ENCODE results near the gene NXF3. TPM values are rescaled to one million over a fixed set of nuclear protein-coding genes. Genes with fewer than 3 reads are reported as not detected.
"Not testable (repeated sequence)": the region's sequence is repeated elsewhere in the genome, so short reads cannot be mapped to it uniquely, and the experiment has no call there.

Gene NXF3
- total RNA-seq, 1 donor, result not detected

- H3K4me3 ChIP-seq (ENCODE audit: low read depth, low read length), result peak within 1 kb of the TSS; percentile 18
- TF ChIP-seq CTCF (IDR thresholded peaks at IDR 0.05; ENCODE audit: insufficient read depth, low read depth, low read length), result no peak
- peak; percentile 9 for DNase-seq (ENCODE audit: low read depth)
Measured at GRCh38 chrX:103063918-103064434, 29.0 kb downstream of the NXF3 start, which contains the start of gene BEX1. Gene BEX1, minus strand, starts transcription at chrX:103064171. Its CDS starts 897 bp downstream, at chrX:103063274.

- peak; percentile 9 for DNase-seq (ENCODE audit: low read depth)
- H3K4me3 ChIP-seq (ENCODE audit: low read depth, low read length), result peak overlapping the region; percentile 18
Measured at GRCh38 chrX:103063191-103063845, 29.6 kb downstream of the NXF3 start.

GRCh38 chrX:103061486-103061885 lies 31.5 kb downstream of the NXF3 start:
- TF ChIP-seq CTCF (IDR thresholded peaks at IDR 0.05; ENCODE audit: insufficient read depth, low read depth, low read length), result no peak
- no peak overlapping the region for H3K4me3 ChIP-seq (ENCODE audit: low read depth, low read length)
- DNase-seq (ENCODE audit: low read depth), result no peak

More at GRCh38 chrX:103063191-103063845, 29.6 kb downstream of the NXF3 start:
- TF ChIP-seq CTCF (IDR thresholded peaks at IDR 0.05; ENCODE audit: insufficient read depth, low read depth, low read length), result no peak

- TF ChIP-seq CTCF (IDR thresholded peaks at IDR 0.05; ENCODE audit: insufficient read depth, low read depth, low read length), result no peak
- H3K4me3 ChIP-seq (ENCODE audit: low read depth, low read length), result no peak overlapping the region
- DNase-seq (ENCODE audit: low read depth), result no peak
Measured at GRCh38 chrX:103056902-103057301, 36.0 kb downstream of the NXF3 start.

- TF ChIP-seq CTCF (IDR thresholded peaks at IDR 0.05; ENCODE audit: insufficient read depth, low read depth, low read length), result no peak
Measured at GRCh38 chrX:103052625-103053024, 40.3 kb downstream of the NXF3 start.

GRCh38 chrX:103051260-103051789 lies 41.6 kb downstream of the NXF3 start:
- TF ChIP-seq CTCF (IDR thresholded peaks at IDR 0.05; ENCODE audit: insufficient read depth, low read depth, low read length), result no peak
- DNase-seq (ENCODE audit: low read depth), result no peak
- no peak overlapping the region for H3K4me3 ChIP-seq (ENCODE audit: low read depth, low read length)

More at GRCh38 chrX:103052625-103053024, 40.3 kb downstream of the NXF3 start:
- no peak overlapping the region for H3K4me3 ChIP-seq (ENCODE audit: low read depth, low read length)
- DNase-seq (ENCODE audit: low read depth), result no peak

GRCh38 chrX:103033371-103033770 lies 59.6 kb downstream of the NXF3 start:
- H3K4me3 ChIP-seq (ENCODE audit: low read depth, low read length); DNase-seq (ENCODE audit: low read depth): not testable (repeated sequence)

All from fibroblast of villous mesenchyme (primary cell).